ENCODE results near the gene BSN. TPM values are rescaled to one million over a fixed set of nuclear protein-coding genes. Genes with fewer than 3 reads are reported as not detected.
"Not testable (repeated sequence)": the region's sequence is repeated elsewhere in the genome, so short reads cannot be mapped to it uniquely, and the experiment has no call there.

BSN gene
- total RNA-seq, 1 donor, result 0.27 TPM

DNA sequence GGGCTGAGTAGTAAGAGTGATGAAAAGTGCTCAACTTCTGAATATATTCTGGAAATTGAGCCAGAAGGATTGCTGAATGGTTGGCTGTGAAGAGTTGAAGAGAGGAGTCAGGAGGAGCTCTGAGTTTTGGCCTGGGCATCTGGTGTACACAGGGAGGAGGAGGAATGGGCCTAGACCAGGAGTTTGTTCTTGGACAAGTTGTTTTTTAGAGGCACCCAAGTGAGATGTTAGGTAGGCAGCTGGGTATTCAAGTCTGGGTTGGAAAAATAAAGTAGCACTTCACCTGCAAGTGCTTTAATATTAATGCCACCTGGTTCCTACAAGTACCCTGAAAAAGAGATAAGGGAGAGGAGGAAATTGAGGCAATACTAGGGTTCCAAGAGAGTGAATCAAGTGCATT is 14.7 kb downstream of the BSN start:
- DNase-seq (ENCODE audit: low read depth), result no peak
- TF ChIP-seq, protein P1, sequence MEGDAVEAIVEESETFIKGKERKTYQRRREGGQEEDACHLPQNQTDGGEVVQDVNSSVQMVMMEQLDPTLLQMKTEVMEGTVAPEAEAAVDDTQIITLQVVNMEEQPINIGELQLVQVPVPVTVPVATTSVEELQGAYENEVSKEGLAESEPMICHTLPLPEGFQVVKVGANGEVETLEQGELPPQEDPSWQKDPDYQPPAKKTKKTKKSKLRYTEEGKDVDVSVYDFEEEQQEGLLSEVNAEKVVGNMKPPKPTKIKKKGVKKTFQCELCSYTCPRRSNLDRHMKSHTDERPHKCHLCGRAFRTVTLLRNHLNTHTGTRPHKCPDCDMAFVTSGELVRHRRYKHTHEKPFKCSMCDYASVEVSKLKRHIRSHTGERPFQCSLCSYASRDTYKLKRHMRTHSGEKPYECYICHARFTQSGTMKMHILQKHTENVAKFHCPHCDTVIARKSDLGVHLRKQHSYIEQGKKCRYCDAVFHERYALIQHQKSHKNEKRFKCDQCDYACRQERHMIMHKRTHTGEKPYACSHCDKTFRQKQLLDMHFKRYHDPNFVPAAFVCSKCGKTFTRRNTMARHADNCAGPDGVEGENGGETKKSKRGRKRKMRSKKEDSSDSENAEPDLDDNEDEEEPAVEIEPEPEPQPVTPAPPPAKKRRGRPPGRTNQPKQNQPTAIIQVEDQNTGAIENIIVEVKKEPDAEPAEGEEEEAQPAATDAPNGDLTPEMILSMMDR (IDR thresholded peaks at IDR 0.05; ENCODE audit: insufficient read depth, low read length), result no peak
- no peak overlapping the region for H3K4me3 ChIP-seq (ENCODE audit: low read depth, low read length)

DNA sequence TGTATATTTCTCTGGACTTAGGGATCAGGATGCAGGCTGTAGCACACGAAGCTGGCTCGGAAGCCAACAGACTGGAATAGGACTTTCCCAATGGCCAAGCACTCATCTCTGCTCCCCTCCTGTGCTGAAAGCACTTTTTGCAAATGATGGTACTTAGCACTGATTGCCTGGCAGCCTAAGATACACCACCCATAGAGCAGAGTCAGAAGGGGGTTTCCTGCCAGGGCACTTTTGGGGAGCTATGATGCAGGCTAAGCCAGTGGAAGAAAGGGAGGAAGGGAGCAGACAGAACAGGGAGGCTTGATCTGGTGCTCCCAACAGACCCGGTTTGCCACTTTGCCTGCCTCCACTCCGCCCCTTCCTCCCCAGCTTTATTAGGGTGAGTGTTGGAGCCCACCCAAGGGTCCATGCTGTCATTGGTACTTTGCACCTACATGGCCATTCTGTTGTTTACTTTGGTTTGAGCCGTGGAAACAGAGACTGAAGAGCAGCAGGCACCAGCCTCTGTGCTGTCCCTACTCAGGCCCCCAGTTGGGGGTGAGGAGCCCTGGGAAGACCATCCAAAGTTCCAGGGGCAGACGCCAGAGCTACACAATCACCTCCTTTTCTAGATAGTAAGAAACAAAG is 15.9 kb downstream of the BSN start:
- DNase-seq (ENCODE audit: low read depth), result no peak
- TF ChIP-seq, protein P1 (IDR thresholded peaks at IDR 0.05; ENCODE audit: insufficient read depth, low read length), result no peak
- no peak overlapping the region for H3K4me3 ChIP-seq (ENCODE audit: low read depth, low read length)

DNA sequence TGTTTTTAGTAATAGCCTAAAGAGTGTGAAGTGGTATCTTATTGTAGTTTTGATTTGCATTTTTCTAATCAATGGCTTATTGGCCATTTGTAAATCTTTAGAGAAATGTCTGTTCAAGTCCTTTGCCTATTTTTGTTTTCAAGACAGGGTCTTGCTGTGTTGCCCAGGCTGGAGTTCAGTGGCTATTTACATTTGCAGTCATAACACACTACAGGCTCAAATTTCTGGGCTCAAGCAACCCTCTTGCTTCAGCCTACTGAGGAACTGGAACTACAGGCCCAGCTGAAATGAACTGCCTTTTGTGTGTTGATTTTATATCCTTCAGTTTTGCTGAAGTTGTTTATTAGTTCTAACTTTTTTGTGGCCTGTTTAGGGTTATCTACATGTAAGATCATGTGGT is 27.9 kb downstream of the BSN start:
- no peak for DNase-seq (ENCODE audit: low read depth)
- TF ChIP-seq, protein P1 (IDR thresholded peaks at IDR 0.05; ENCODE audit: insufficient read depth, low read length), result no peak
- H3K4me3 ChIP-seq (ENCODE audit: low read depth, low read length), result no peak overlapping the region

DNA sequence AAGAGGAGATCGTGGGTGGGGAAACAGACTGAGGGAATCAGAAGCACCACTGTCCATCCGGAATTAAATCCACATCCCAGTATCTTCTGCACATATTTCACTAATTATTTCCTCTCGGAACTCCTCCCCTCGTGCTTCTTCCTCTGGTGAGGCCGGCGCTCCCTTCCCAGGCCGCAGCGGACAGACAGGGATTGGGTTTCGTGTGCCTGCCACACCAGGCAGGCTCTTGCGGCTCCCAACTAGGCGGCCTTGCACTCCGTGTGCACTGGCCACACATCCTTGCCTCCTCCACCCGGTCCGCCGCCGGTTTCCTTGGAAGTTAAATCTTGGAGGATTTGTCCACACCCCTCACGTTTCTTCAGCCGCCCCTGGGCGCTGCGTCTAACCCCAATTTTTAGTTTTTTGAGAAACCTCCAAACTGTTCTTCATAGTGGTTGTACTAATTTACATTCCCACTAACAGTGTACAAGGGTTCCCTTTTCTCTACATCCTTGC is 31.0 kb downstream of the BSN start:
- H3K4me3 ChIP-seq (ENCODE audit: low read depth, low read length); DNase-seq (ENCODE audit: low read depth): not testable (repeated sequence)

DNA sequence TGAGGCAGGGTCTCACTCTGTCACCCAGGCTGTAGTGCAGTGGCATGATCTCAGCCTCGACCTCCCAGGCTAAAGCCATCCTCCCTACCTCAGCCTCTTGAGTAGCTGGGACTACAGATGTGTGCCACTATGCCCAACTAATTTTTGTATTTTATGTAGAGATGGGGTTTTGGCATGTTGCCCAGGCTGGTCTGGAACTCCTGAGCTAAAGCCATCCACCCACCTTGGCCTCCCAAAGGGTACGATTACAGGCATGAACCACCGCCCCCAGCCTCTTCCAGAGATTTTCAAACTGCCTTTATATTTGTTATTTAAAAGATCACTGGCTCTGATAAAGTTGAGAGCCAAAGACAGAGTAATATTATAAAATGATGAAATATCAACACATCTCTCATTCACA is 37.3 kb downstream of the BSN start:
- no peak for DNase-seq (ENCODE audit: low read depth)
- H3K4me3 ChIP-seq (ENCODE audit: low read depth, low read length), result no peak overlapping the region
- TF ChIP-seq, protein P1 (IDR thresholded peaks at IDR 0.05; ENCODE audit: insufficient read depth, low read length), result no peak

DNA sequence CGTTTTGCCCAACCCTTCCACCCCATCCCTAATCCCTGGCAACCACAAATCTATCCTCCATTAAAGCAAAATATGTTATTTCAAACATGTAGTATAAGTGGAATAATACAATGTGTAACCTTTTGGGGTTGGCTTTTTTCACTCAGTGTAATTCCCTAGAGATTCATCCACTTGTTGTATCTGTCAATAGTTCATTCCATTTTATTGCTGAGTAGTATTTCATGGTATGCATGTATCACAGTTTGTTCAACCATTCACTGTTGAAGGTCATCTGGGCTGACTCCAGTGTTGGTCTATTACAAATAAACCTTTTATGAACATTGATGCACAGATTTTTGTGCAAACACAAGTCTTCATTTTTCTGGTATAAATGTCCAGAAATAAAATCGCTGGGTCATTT is 38.8 kb downstream of the BSN start:
- no peak for DNase-seq (ENCODE audit: low read depth)
- H3K4me3 ChIP-seq (ENCODE audit: low read depth, low read length), result no peak overlapping the region
- TF ChIP-seq, protein P1 (IDR thresholded peaks at IDR 0.05; ENCODE audit: insufficient read depth, low read length), result no peak

DNA sequence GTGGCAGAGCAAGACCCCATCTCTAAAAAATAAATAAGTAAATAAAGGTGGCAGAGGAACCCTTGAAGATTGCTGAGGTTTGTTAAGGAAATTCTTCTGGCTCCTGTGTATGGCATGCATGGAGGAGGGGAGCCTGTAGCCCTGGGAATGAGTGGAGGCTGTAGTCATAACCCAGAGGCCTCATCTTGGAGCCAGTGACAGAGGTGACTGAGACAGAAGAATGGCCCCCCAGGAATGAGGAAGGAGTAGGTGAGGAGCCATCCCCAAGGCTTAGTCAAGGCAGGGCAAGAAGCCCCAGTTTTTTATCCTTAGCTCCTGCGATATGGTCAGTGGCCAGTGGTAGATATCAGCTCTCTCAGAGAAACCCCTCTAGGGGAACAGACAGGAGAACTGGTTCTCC is 46.5 kb downstream of the BSN start:
- H3K4me3 ChIP-seq (ENCODE audit: low read depth, low read length), result no peak overlapping the region
- TF ChIP-seq, protein P1 (IDR thresholded peaks at IDR 0.05; ENCODE audit: insufficient read depth, low read length), result no peak
- DNase-seq (ENCODE audit: low read depth), result no peak
